Stimulated activated CD8-positive, alpha-beta memory T cell treated with anti-CD3 and anti-CD28 coated beads, Interleukin-12 subunit alpha, Interleukin-12 subunit beta, amount 100 ng/mL, for 1 hour (primary cell): ENCODE results near the gene SAYSD1.

Experiments
- DNase-seq: peaks from one replicate; pipeline ENCODE4 v3.0.0-alpha.2; 2020; ENCODE audit warnings: low read depth

SAYSD1 gene

DNA sequence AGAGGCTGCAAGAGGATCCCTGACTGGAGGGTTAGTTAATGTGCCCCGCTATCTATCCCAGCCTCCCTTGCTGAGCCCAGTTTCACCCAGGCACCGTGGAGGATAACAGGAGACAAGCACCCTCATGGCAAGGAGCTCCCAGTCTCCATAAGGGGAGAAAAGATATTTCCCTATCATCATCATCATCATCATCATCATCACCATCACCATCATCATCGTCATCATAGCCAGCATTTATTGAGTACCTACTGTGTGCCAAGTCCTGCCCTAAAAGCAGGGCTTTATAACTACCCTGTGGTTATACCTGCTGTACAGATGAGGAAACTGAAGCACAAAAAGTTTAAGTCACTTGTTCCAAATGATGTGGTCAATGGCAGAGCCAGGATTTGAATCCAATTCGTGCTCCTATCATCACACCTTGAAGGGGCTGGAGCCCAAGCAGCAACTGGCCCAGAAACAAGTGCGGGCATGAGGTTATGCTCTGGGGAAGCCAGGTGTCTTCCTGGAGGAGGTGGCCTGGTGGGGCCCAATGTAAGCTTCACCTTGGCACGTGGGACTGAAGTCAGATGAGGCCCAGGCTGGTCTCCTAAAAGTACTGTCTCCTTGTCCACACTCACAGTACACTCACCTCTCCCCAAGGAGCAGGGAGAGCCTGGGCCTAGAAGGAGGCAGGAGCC lies 56.4 kb downstream of the SAYSD1 start:
- DNase-seq = no peak

- DNase-seq = no peak
Measured at GRCh38 chr6:39057251-39058155, 57.5 kb downstream of the SAYSD1 start.

DNA sequence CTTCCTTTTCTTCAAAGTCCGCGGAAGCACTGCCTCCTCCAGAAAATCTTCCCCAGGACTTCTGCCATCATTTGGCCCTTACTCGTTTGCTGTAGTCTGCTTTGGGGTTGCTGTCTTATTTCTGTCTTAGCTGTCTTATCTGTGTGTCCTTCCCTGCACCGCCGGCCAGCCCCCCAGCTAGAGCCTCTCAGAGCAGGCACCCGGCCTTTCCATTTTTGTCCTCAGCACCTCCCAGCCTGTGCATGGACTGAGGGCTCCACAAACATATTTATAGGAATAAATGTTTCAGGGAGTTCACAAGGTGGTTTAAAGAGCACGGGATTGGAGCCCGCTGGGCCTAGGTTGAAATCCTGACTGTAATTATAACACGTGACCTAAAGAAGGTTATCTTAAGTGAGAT lies 58.3 kb downstream of the SAYSD1 start:
- DNase-seq = no peak

DNA sequence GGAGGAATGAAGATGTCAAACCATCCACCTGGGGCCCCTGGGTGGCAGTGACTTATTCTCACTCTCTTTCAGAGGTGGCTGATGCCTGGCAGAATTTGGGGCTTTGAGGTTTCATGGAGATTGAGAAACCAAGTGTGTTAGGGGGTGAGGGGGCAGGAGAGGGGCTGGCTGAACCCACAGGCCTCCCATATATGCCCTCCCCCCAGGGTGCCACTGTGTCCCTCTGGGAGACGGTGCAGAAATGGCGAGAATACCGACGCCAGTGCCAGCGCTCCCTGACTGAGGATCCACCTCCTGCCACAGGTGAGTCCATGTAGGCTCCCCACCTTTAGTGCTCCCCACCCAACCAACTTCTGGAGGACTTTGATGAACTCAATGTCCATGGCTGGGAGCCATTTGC lies 58.8 kb downstream of the SAYSD1 start:
- no peak for DNase-seq

- no peak for DNase-seq
Measured at GRCh38 chr6:39055661-39056060, 59.3 kb downstream of the SAYSD1 start.

GRCh38 chr6:39054577-39055142 lies 60.3 kb downstream of the SAYSD1 start:
- no peak for DNase-seq
